ENCODE data around the gene NR3C1. TPM values are rescaled to one million over a fixed set of nuclear protein-coding genes. Genes with fewer than 3 reads are reported as not detected.

NR3C1 gene
- total RNA-seq, 4 donors from 2014 or later = 56.7 to 79.1 (median 64.4) TPM

- no peaks in the 10 kb centered on the region for H3K9me3 ChIP-seq
- H3K27me3 ChIP-seq = no peaks in the 10 kb centered on the region
- H3K27ac ChIP-seq = peak overlapping the region; percentile 85 to 89 (median 86)
- peaks cover 0 to 17% of the 10 kb centered on the region in 2 donors for H3K36me3 ChIP-seq
- H3K4me3 ChIP-seq = no peak overlapping the region
- intact Hi-C loops (cut with DNase I; ENCODE audit: low total_unique reads) = no loop called here
- DNase-seq (no peak), ATAC-seq (no peak)
- H3K4me1 ChIP-seq = peaks cover 67 to 74% of the 10 kb centered on the region in 2 donors
- TF ChIP-seq CTCF (IDR thresholded peaks at IDR 0.05 in 4 of 5, conservative IDR thresholded peaks at IDR 0.05 in 1 of 5) (no peak), POLR2A (IDR thresholded peaks at IDR 0.05) (no peak)
- in situ Hi-C loops (cut with MboI; ENCODE audit: low sequenced_read_pairs in 4 of 4) = no loop called here
Observed at GRCh38 chr5:143313298-143313852, 90.1 kb downstream of the NR3C1 start.

- peak overlapping the region; percentile 85 to 89 (median 86) for H3K27ac ChIP-seq
- intact Hi-C loops (cut with DNase I; ENCODE audit: low total_unique reads) = no loop called here
Observed at GRCh38 chr5:143312822-143313221, 90.7 kb downstream of the NR3C1 start.

GRCh38 chr5:143311955-143312354 is 91.5 kb downstream of the NR3C1 start:
- H3K27ac ChIP-seq = peak overlapping the region; percentile 30 to 88 (median 66)
- TF ChIP-seq POLR2A (IDR thresholded peaks at IDR 0.05) = no peak
- TF ChIP-seq CTCF (IDR thresholded peaks at IDR 0.05 in 4 of 5, conservative IDR thresholded peaks at IDR 0.05 in 1 of 5) = no peak
- peaks cover 55 to 62% of the 10 kb centered on the region in 2 donors for H3K4me1 ChIP-seq
- intact Hi-C loops (cut with DNase I; ENCODE audit: low total_unique reads) = no loop called here
- no peaks in the 10 kb centered on the region for H3K9me3 ChIP-seq
- no peak for ATAC-seq
- H3K4me3 ChIP-seq = no peak overlapping the region
- peaks cover 0 to 26% of the 10 kb centered on the region in 2 donors for H3K36me3 ChIP-seq
- DNase-seq = no peak
- in situ Hi-C loops (cut with MboI; ENCODE audit: low sequenced_read_pairs in 4 of 4) = no loop called here
- H3K27me3 ChIP-seq = no peaks in the 10 kb centered on the region

More at GRCh38 chr5:143312822-143313221, 90.7 kb downstream of the NR3C1 start:
- H3K4me1 ChIP-seq = peaks cover 63 to 71% of the 10 kb centered on the region in 2 donors
- in situ Hi-C loops (cut with MboI; ENCODE audit: low sequenced_read_pairs in 4 of 4) = no loop called here
- ATAC-seq (no peak), DNase-seq (no peak)
- no peak for TF ChIP-seq CTCF (IDR thresholded peaks at IDR 0.05 in 4 of 5, conservative IDR thresholded peaks at IDR 0.05 in 1 of 5)
- TF ChIP-seq POLR2A (IDR thresholded peaks at IDR 0.05) = no peak
- no peaks in the 10 kb centered on the region for H3K27me3 ChIP-seq
- H3K36me3 ChIP-seq = peaks cover 0 to 22% of the 10 kb centered on the region in 2 donors
- H3K9me3 ChIP-seq = no peaks in the 10 kb centered on the region
- no peak overlapping the region for H3K4me3 ChIP-seq

- DNase-seq = no peak
- TF ChIP-seq POLR2A (IDR thresholded peaks at IDR 0.05) (no peak), CTCF (IDR thresholded peaks at IDR 0.05 in 4 of 5, conservative IDR thresholded peaks at IDR 0.05 in 1 of 5) (no peak)
- Histone ChIP-seq H3K27me3 (no peaks in the 10 kb centered on the region), H3K4me3 (no peak overlapping the region), H3K27ac (peak overlapping the region; percentile 30 to 88 (median 66)), H3K36me3 (peaks cover 0 to 26% of the 10 kb centered on the region in 2 donors), H3K4me1 (peaks cover 51 to 58% of the 10 kb centered on the region in 2 donors), H3K9me3 (no peaks in the 10 kb centered on the region)
- intact Hi-C loops (cut with DNase I; ENCODE audit: low total_unique reads) (no loop called here), in situ Hi-C loops (cut with MboI; ENCODE audit: low sequenced_read_pairs in 4 of 4) (no loop called here)
- ATAC-seq = no peak
Observed at GRCh38 chr5:143311428-143311827, 92.1 kb downstream of the NR3C1 start.

Measured in gastrocnemius medialis (tissue), 4 donors.